ENCODE data around the gene MYL9. TPM values are rescaled to one million over a fixed set of nuclear protein-coding genes. Genes with fewer than 3 reads are reported as not detected.

The MYL9 gene
- total RNA-seq, 1 donor from 2014 or later: 274 TPM

- Histone ChIP-seq H3K9me3 (no peaks in the 10 kb centered on the region), H3K4me1 (peaks cover 24% of the 10 kb centered on the region), H3K27me3 (ENCODE audit: low read depth) (no peaks in the 10 kb centered on the region), H3K27ac (no peak overlapping the region), H3K4me3 (no peak overlapping the region), H3K36me3 (peaks cover 50% of the 10 kb centered on the region)
- no peak for DNase-seq
- no peak for TF ChIP-seq CTCF (IDR thresholded peaks at IDR 0.05)
- intact Hi-C loops (cut with DNase I): no loop called here
- no peak for ATAC-seq
Measured at GRCh38 chr20:36578356-36579041, 37.2 kb downstream of the MYL9 start.

- no peaks in the 10 kb centered on the region for H3K9me3 ChIP-seq
- ATAC-seq: no peak
- no peak overlapping the region for H3K27ac ChIP-seq
Measured at GRCh38 chr20:36579996-36580545, 38.8 kb downstream of the MYL9 start.

GRCh38 chr20:36582322-36582721 lies 41.0 kb downstream of the MYL9 start:
- intact Hi-C loops (cut with DNase I): no loop called here
- H3K4me3 ChIP-seq: no peak overlapping the region
- ATAC-seq (no peak), DNase-seq (no peak)
- H3K27me3 ChIP-seq (ENCODE audit: low read depth): no peaks in the 10 kb centered on the region
- no peaks in the 10 kb centered on the region for H3K4me1 ChIP-seq
- TF ChIP-seq CTCF (IDR thresholded peaks at IDR 0.05): no peak
- peaks cover 53% of the 10 kb centered on the region for H3K36me3 ChIP-seq
- H3K9me3 ChIP-seq: no peaks in the 10 kb centered on the region
- H3K27ac ChIP-seq: no peak overlapping the region

More at GRCh38 chr20:36579996-36580545, 38.8 kb downstream of the MYL9 start:
- Histone ChIP-seq H3K4me1 (peaks cover 17% of the 10 kb centered on the region), H3K36me3 (peaks cover 53% of the 10 kb centered on the region), H3K27me3 (ENCODE audit: low read depth) (no peaks in the 10 kb centered on the region), H3K4me3 (no peak overlapping the region)
- DNase-seq: no peak
- intact Hi-C loops (cut with DNase I): no loop called here
- no peak for TF ChIP-seq CTCF (IDR thresholded peaks at IDR 0.05)

- DNase-seq (no peak), ATAC-seq (no peak)
- Histone ChIP-seq H3K27ac (no peak overlapping the region), H3K9me3 (no peaks in the 10 kb centered on the region), H3K4me3 (no peak overlapping the region), H3K4me1 (no peaks in the 10 kb centered on the region), H3K36me3 (peaks cover 53% of the 10 kb centered on the region), H3K27me3 (ENCODE audit: low read depth) (no peaks in the 10 kb centered on the region)
- no peak for TF ChIP-seq CTCF (IDR thresholded peaks at IDR 0.05)
- intact Hi-C loops (cut with DNase I): no loop called here
Measured at GRCh38 chr20:36582821-36583220, 41.5 kb downstream of the MYL9 start.

- H3K4me1 ChIP-seq: no peaks in the 10 kb centered on the region
- ATAC-seq (peak; percentile 22 to 34), DNase-seq (no peak)
- TF ChIP-seq CTCF (IDR thresholded peaks at IDR 0.05): no peak
- peaks cover 45% of the 10 kb centered on the region for H3K36me3 ChIP-seq
- H3K27ac ChIP-seq: no peak overlapping the region
- intact Hi-C loops (cut with DNase I): no loop called here
- no peak overlapping the region for H3K4me3 ChIP-seq
- no peaks in the 10 kb centered on the region for H3K27me3 ChIP-seq (ENCODE audit: low read depth)
- no peaks in the 10 kb centered on the region for H3K9me3 ChIP-seq
Measured at GRCh38 chr20:36584018-36584481, 42.7 kb downstream of the MYL9 start.

All from lower lobe of right lung (tissue), 2 donors.